HCT116 (cell line): ENCODE data around the gene PLAU. TPM values are rescaled to one million over a fixed set of nuclear protein-coding genes. Genes with fewer than 3 reads are reported as not detected.
A peak's percentile ranks its signal among the peaks of the same experiment; 100 is the strongest.
"Not testable (repeated sequence)": the region's sequence is repeated elsewhere in the genome, so short reads cannot be mapped to it uniquely, and the experiment has no call there.

Experiments used
- ATAC-seq: fragments of 200-7000 bp; cut with Tn5 transposase; 2 replicates; pipeline ENCODE4 v1.9.1; 2020; ENCODE audit warnings: mild to moderate bottlenecking, moderate library complexity
- BruUV-seq: library from RNA; stranded (reverse); fragments of 400-500 nt; replicated peaks from 2 replicates; lab custom pipeline; 2021; lab: Mats Ljungman, UMichigan
- CTCF ChIA-PET: fragments of 300-600 bp; sonication (Branson Sonifier 250); formaldehyde crosslinking; loops from one replicate; lab custom pipeline; 2021; ENCODE audit warnings: antibody characterized with exemption; lab: Charles Lee
- POLR2A ChIA-PET: fragments of 300-600, 350-600 bp; sonication (Branson Sonifier 250); formaldehyde crosslinking; loops from one replicate; lab custom pipeline; 2021; ENCODE audit warnings: antibody characterized with exemption; lab: Charles Lee
- RAD21 ChIA-PET, 2 experiments: fragments of 300-600 bp; sonication (Branson Sonifier 250); formaldehyde crosslinking; loops; one replicate each; lab custom pipeline; 2023; ENCODE audit warnings: low total read pairs in 2 of 2; ENCODE audit not compliant: uncharacterized antibody in 2 of 2, unreplicated experiment in 2 of 2, low non-redundant PET in 1 of 2; lab: Charles Lee
- DNase-seq: peaks from one replicate; pipeline ENCODE4 v3.0.0-alpha.2; 2010; ENCODE audit warnings: low read depth, low spot score
- H2AFZ ChIP-seq: fragments of 200-600 bp; shearing (Covaris generic), sonication (generic); 2 replicates; pipeline ENCODE4 v1.6.1; 2017; ENCODE audit warnings: low read depth, mixed run types, mixed read lengths, antibody characterized with exemption, low read length; ENCODE audit not compliant: poor library complexity, severe bottlenecking
- H3K27ac ChIP-seq: 2 replicates; pipeline ENCODE4 v1.5.1; 2012; ENCODE audit warnings: low read depth, low read length
- H3K27me3 ChIP-seq: fragments of 200-600 bp; sonication (generic); 2 replicates; pipeline ENCODE4 v1.6.1; 2016; ENCODE audit warnings: mixed run types, low read length, mixed read lengths; ENCODE audit not compliant: insufficient read depth
- H3K36me3 ChIP-seq, 2 experiments: fragments of 200-500 bp in 1 of 2; fragments of 200-600 bp in 1 of 2; sonication (Bioruptor generic) in 1 of 2; sonication (generic) in 1 of 2; 2 replicates each; pipeline versions ENCODE4 v1.5.1 to v1.6.1; 2014 to 2016; ENCODE audit warnings: low read length in 2 of 2, inconsistent platforms in 1 of 2, mixed read lengths in 1 of 2, mixed run types in 1 of 2; ENCODE audit not compliant: insufficient read depth in 2 of 2, control insufficient read depth in 1 of 2
- H3K4me1 ChIP-seq, 2 experiments: fragments of 200-600 bp in 1 of 2; sonication (generic) in 1 of 2; 2 replicates each; pipeline versions ENCODE4 v1.5.1 to v1.6.1; 2012 to 2017; ENCODE audit warnings: low read length in 2 of 2, inconsistent platforms in 1 of 2, mild to moderate bottlenecking in 1 of 2, mixed read lengths in 1 of 2, mixed run types in 1 of 2, moderate library complexity in 1 of 2; ENCODE audit not compliant: insufficient read depth in 2 of 2, control insufficient read depth in 1 of 2
- H3K4me2 ChIP-seq: fragments of 200-600 bp; sonication (generic); 2 replicates; pipeline ENCODE4 v1.6.1; 2017; ENCODE audit warnings: mixed run types, low read length, mixed read lengths
- H3K4me3 ChIP-seq, 2 experiments: fragments of 200-600 bp in 1 of 2; sonication (generic) in 1 of 2; replicated peaks in 1 of 2; 2 replicates each; pipeline ENCODE4 v1.5.1; 2011 to 2016; ENCODE audit warnings: low read length in 2 of 2, control low read depth in 1 of 2, low read depth in 1 of 2, mild to moderate bottlenecking in 1 of 2, mixed read lengths in 1 of 2, mixed run types in 1 of 2
- H3K79me2 ChIP-seq: fragments of 200-600 bp; sonication (generic); 2 replicates; pipeline ENCODE4 v1.6.1; 2017; ENCODE audit warnings: mild to moderate bottlenecking, mixed run types, low read length, moderate library complexity, mixed read lengths; ENCODE audit not compliant: insufficient read depth
- H3K9ac ChIP-seq: fragments of 200-600 bp; sonication (generic); 2 replicates; pipeline ENCODE4 v1.6.1; 2016; ENCODE audit warnings: low read length, mixed read lengths
- H3K9me2 ChIP-seq: fragments of 200-600 bp; sonication (generic), shearing (Covaris generic); 2 replicates; pipeline ENCODE4 v1.6.1; 2017; ENCODE audit warnings: mixed run types, mild to moderate bottlenecking, moderate library complexity; ENCODE audit not compliant: insufficient read depth
- H3K9me3 ChIP-seq, 2 experiments: fragments of 200-500 bp in 1 of 2; fragments of 200-600 bp in 1 of 2; sonication (Bioruptor generic) in 1 of 2; sonication (generic) in 1 of 2; 2 replicates each; pipeline ENCODE4 v1.6.1; 2014 to 2017; ENCODE audit warnings: low read length in 2 of 2, mixed read lengths in 2 of 2, inconsistent platforms in 1 of 2, low read depth in 1 of 2, mild to moderate bottlenecking in 1 of 2, mixed run types in 1 of 2, moderate library complexity in 1 of 2; ENCODE audit not compliant: control insufficient read depth in 1 of 2, insufficient read depth in 1 of 2
- H4K20me1 ChIP-seq: fragments of 200-600 bp; sonication (generic), shearing (Covaris generic); 2 replicates; pipeline ENCODE4 v1.6.1; 2017; ENCODE audit warnings: mixed run types, mild to moderate bottlenecking, moderate library complexity; ENCODE audit not compliant: insufficient read depth
- CEBPB ChIP-seq: IDR thresholded peaks from 2 replicates; pipeline ENCODE4 v1.6.1; 2012; ENCODE audit warnings: low read depth
- EZH2phosphoT487 ChIP-seq: fragments of 200-600 bp; IDR thresholded peaks from 2 replicates; pipeline ENCODE4 v1.6.1; 2018; ENCODE audit warnings: antibody characterized with exemption, borderline replicate concordance
- POLR2AphosphoS5 ChIP-seq: IDR thresholded peaks from 2 replicates; pipeline ENCODE4 v1.6.1; 2011; ENCODE audit warnings: mild to moderate bottlenecking, low read depth, low read length, moderate library complexity
- TCF7L2 ChIP-seq: IDR thresholded peaks from 2 replicates; pipeline ENCODE4 v1.7.0; 2011; ENCODE audit warnings: borderline replicate concordance, inconsistent platforms; ENCODE audit not compliant: insufficient read depth, insufficient read length; ENCODE audit errors: extremely low read depth
- YY1 ChIP-seq: IDR thresholded peaks from 2 replicates; pipeline ENCODE4 v1.6.1; 2011; ENCODE audit warnings: low read length, low read depth, moderate library complexity, mild to moderate bottlenecking; ENCODE audit not compliant: insufficient replicate concordance; ENCODE audit errors: extremely low read depth
- intact Hi-C: fragments of 100-400 bp; cut with micrococcal nuclease; formaldehyde crosslinking; loops from 2 replicates; pipeline ENCODE4 v1.10.0; 2022
- total RNA-seq: library from RNA; stranded (reverse); gene quantifications from one replicate; pipeline ENCODE4 v1.2.1, GENCODE V29; 2021; ENCODE audit not compliant: unreplicated experiment
- TF ChIP-seq, protein P1 (sequence below): IDR thresholded peaks from 2 replicates; pipeline ENCODE4 v1.6.1; 2012

The PLAU gene
- total RNA-seq, 1 experiment from 2014 or later, result 60.3 TPM

DNA sequence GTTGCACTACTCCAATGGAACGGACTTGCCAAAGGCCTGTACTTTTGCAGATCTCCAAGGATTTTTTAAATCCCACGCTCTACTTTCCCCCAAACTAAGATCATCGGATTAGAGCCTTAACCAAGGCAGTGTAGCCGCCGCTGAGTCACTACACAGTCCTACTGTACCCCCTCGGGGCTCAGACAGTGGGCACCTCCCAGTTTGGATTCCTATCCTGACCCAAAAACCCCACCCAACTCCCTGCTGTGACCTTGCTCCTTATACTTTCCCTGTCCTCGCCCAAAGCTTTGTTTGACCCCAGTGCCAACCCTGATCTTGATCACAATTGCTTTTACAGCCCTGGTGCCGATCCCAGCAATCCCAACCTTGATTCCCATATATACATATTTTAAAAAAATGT lies 17.5 kb upstream of the PLAU start:
- no peak for DNase-seq
- Histone ChIP-seq H3K4me2 (peak overlapping the region; percentile 56), H3K4me3 (no peak overlapping the region), H2AFZ (no peak overlapping the region), H3K79me2 (no peaks in the 10 kb centered on the region), H3K9me2 (no peaks in the 10 kb centered on the region), H3K4me1 (peaks cover 68 to 77% of the 10 kb centered on the region in 2 experiments), H4K20me1 (no peaks in the 10 kb centered on the region), H3K27me3 (no peaks in the 10 kb centered on the region), H3K9me3 (no peaks in the 10 kb centered on the region), H3K9ac (no peak overlapping the region), H3K36me3 (no peaks in the 10 kb centered on the region), H3K27ac (no peak overlapping the region)
- intact Hi-C loops, result no loop called here
- ATAC-seq, result peak; percentile 31
- POLR2A ChIA-PET, result interaction anchor here (1.1 to 9.5 kb wide), 4 partner anchors 9 to 39 kb away, joined by 3 to 98 read pairs (median 32); no protein-coding TSS in a partner anchor
- CTCF ChIA-PET, result interaction anchor here (0.7 to 1.6 kb wide), 4 partner anchors 7 to 45 kb away, joined by 3 to 7 read pairs (median 4); no protein-coding TSS in a partner anchor
- RAD21 ChIA-PET, result no interaction called here
- TF ChIP-seq, protein P1, sequence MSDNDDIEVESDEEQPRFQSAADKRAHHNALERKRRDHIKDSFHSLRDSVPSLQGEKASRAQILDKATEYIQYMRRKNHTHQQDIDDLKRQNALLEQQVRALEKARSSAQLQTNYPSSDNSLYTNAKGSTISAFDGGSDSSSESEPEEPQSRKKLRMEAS, result no peak
- TF ChIP-seq CEBPB, result no peak
- BruUV-seq, result no TSS peak

DNA sequence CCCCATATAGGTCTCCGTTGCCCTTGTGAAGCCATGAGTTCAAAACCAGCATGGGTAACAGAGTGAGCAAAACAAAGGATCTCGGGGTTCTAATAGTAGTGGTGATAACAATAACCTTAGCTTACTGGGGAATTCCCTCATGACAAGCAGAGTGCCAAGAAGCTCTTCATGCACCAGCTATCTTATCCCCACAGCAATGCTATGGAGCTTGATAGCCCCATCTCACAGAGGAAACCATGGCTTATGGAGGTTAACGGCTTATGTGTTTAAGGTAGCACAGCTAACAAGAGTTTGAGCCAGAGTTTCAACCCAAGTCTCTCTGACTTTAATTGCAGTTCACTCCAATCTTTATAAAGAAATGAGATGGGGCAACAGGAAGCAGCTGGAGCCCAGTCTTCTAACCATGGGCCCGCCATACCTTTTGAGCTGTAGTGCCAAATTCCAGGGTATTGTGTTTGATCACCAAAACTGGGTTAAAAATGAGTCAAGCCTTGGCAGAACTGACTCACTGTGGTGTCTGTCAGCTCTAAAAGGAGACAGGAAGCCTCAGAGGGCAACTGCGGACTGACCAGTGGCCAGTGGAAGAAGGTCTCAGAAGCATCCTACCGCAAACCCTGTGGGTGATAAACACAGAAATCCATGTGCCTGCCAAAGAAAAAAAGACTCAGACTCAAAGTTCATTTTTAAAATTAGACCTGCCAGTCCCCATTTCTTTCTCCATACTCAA lies 16.5 kb upstream of the PLAU start:
- BruUV-seq, result no TSS peak
- H3K4me2 ChIP-seq, result peak overlapping the region; percentile 56
- H3K27ac ChIP-seq, result peak overlapping the region; percentile 26; the same call in 1 of the 2 replicates
- no peak overlapping the region for H3K9ac ChIP-seq
- intact Hi-C loops, result no loop called here
- CTCF ChIA-PET, result interaction anchor here (0.7 to 1.6 kb wide), 6 partner anchors 8 to 62 kb away, joined by 3 to 7 read pairs (median 3); no protein-coding TSS in a partner anchor
- POLR2A ChIA-PET, result interaction anchor here (0.9 to 9.5 kb wide), 6 partner anchors 8 to 71 kb away, joined by 3 to 98 read pairs (median 4); no protein-coding TSS in a partner anchor
- no peaks in the 10 kb centered on the region for H3K27me3 ChIP-seq
- DNase-seq (no peak), ATAC-seq (peak; percentile 44)
- peak overlapping the region; percentile 15 for H2AFZ ChIP-seq
- no peaks in the 10 kb centered on the region for H3K36me3 ChIP-seq
- H3K4me3 ChIP-seq, result no peak overlapping the region
- H3K4me1 ChIP-seq, result peaks cover 70 to 77% of the 10 kb centered on the region in 2 experiments
- no peaks in the 10 kb centered on the region for H3K9me3 ChIP-seq
- RAD21 ChIA-PET, result interaction anchor here (0.6 to 0.8 kb wide), 2 partner anchors 14 to 151 kb away, joined by 3 read pairs; no protein-coding TSS in a partner anchor
- no peaks in the 10 kb centered on the region for H4K20me1 ChIP-seq
- H3K9me2 ChIP-seq, result no peaks in the 10 kb centered on the region
- TF ChIP-seq EZH2phosphoT487, result no peak
- no peak for TF ChIP-seq CEBPB
- TF ChIP-seq TCF7L2, result peak; percentile 39
- peak; percentile 52; the same call in 1 of the 2 replicates for TF ChIP-seq POLR2AphosphoS5
- TF ChIP-seq YY1, result peak; percentile 33
- H3K79me2 ChIP-seq, result no peaks in the 10 kb centered on the region

DNA sequence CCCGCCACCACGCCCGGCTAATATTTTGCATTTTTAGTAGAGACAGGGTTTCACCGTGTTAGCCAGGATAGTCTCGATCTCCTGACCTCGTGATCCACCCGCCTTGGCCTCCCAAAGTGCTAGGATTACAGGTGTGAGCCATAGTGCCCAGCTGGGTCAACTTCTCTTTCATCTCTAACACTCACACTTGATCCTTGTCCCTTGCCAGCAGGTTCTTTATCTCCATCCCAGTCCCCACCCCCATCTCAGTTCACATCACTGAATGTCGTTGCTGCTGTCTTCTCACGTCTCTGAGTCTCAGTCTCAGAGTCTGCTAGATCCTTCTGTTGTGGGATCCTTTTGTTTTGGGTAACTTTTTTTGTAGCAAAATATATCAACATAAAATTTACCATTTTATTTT lies 15.6 kb upstream of the PLAU start:
- H3K9me3 ChIP-seq, H3K27me3 ChIP-seq, H3K9ac ChIP-seq, H4K20me1 ChIP-seq, H3K79me2 ChIP-seq, DNase-seq, ATAC-seq, H3K9me2 ChIP-seq, H3K4me2 ChIP-seq, RAD21 ChIA-PET, H3K36me3 ChIP-seq, CTCF ChIA-PET, H3K27ac ChIP-seq, H3K4me3 ChIP-seq, H2AFZ ChIP-seq, BruUV-seq, intact Hi-C loops: not testable (repeated sequence)
- POLR2A ChIA-PET, result interaction anchor here (0.7 to 9.3 kb wide), 2 partner anchors 16 to 37 kb away, joined by 4 to 59 read pairs; no protein-coding TSS in a partner anchor
- H3K4me1 ChIP-seq, result peaks cover 66 to 77% of the 10 kb centered on the region in 2 experiments
